Left forelimb (tissue), 1 donor: ENCODE results near the gene CYP1A2.
"Not testable (repeated sequence)": the region's sequence is repeated elsewhere in the genome, so short reads cannot be mapped to it uniquely, and the experiment has no call there.

Experiments
- DNase-seq: peaks from one replicate; pipeline ENCODE4 v3.0.0-alpha.2; 2018; ENCODE audit warnings: low spot score

The CYP1A2 gene

DNA sequence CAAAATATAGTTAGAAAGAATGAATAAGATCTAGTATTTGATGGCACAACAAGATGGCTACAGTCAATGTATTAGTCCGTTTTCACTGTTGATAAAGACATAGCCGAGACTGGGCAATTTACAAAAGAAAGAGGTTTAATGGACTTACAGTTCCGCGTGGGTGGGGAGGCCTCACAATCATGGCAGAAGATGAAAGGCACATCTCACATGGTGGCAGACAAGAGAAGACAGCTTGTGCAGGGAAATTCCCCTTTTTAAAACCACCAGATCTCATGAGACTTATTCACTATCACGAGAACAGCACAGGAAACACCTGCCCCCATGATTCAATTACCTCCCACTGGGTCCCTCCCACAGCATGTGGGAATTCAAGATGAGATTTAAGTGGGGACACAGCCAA is 10.4 kb upstream of the CYP1A2 start:
- not testable (repeated sequence) for DNase-seq

DNA sequence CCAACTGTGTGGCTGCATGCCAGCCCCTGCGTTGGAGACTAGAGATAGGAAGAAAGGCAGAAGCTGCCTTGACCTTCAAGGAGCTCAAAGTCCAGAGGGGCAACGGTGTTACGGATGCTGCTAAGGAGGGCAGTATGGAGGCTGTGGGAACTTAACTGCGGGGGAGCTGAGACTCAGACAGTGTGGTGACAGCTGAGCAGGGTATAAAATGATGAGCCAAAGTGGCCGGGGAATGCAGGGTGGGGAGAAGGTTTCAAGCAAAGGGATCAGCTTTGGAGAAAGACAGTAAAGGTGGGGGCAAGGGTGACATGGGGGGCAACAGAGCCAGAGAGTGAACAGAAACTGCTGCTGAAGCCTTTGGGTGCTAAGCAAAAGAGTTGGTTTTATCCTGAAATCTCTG is 6.2 kb upstream of the CYP1A2 start:
- DNase-seq = no peak

DNA sequence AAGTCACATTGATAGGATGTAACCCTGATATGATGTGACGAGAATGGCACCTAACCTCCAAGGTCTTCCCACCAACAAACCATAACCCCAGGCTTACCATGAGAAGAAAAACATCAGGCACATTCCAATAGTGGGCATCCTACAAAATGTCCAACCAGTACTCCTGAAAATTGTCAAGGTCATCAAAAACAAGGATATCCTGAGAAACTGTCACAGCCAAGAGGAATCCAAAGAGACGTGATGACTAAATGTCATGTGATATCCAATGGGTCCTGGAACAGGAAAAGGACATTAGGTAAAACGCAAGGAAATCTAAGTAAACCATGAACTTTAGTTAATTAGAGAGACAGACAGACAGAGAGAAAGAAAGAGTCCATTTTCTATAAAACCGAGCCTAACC is 2.3 kb upstream of the CYP1A2 start:
- no peak for DNase-seq

DNA sequence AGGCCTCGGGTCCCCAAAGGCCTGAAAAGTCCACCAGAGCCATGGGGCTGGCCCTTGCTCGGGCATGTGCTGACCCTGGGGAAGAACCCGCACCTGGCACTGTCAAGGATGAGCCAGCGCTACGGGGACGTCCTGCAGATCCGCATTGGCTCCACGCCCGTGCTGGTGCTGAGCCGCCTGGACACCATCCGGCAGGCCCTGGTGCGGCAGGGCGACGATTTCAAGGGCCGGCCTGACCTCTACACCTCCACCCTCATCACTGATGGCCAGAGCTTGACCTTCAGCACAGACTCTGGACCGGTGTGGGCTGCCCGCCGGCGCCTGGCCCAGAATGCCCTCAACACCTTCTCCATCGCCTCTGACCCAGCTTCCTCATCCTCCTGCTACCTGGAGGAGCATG is 1.2 kb downstream of the CYP1A2 start:
- no peak for DNase-seq

DNA sequence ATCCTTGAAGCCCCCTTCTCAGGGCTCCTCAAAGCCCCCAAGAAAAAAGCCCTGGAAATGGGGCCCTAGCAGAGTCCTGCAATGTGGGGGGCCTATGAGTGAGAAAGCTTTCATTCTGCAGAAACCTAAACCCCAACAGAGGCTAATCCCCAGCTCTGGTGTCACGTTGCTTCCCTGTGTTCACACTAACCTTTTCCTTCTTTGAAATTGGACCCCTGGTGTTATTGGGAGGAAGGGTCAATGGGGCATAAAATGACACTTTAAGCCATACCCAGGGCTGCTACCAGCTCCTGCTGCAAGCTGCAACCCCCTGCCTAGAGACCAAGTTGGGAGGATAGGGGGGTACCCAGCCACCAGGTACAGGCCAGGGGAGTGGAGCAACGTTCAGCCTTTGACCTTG is 2.1 kb downstream of the CYP1A2 start:
- no peak for DNase-seq

DNA sequence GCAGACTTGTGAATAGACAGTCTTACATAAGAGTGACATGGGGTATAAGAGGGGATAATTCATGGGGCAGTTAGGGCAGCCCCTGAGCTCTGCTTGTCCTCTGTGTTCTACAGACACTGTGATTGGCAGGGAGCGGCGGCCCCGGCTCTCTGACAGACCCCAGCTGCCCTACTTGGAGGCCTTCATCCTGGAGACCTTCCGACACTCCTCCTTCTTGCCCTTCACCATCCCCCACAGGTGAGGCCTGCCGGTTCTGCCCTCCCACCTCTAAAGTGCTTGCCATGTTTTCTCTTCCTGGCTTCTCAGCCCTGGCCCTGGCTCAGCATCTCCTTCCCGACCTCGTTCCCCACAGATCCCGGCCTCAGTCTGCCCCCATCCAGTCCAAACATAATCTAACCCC is 3.4 kb downstream of the CYP1A2 start:
- no peak for DNase-seq

DNA sequence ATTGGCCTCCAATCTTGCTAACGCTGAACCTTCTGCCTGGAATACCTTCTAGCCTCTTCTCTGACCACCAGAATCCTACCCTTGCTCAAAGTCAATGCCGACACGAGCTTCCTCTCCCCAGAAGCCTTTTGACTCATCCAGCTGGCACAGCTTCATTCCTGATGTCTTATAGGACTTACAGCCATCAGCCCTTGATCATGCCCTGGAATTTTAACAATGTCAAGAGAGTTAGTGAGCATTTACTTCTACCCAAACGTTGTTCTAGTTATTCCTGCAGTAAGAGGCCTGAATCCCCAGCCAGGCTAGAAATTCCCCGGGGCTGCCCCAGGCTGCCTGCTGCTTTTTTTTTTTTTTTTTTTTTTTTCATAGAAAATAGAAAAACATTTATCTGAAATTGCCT is 3.9 kb downstream of the CYP1A2 start:
- no peak for DNase-seq

DNA sequence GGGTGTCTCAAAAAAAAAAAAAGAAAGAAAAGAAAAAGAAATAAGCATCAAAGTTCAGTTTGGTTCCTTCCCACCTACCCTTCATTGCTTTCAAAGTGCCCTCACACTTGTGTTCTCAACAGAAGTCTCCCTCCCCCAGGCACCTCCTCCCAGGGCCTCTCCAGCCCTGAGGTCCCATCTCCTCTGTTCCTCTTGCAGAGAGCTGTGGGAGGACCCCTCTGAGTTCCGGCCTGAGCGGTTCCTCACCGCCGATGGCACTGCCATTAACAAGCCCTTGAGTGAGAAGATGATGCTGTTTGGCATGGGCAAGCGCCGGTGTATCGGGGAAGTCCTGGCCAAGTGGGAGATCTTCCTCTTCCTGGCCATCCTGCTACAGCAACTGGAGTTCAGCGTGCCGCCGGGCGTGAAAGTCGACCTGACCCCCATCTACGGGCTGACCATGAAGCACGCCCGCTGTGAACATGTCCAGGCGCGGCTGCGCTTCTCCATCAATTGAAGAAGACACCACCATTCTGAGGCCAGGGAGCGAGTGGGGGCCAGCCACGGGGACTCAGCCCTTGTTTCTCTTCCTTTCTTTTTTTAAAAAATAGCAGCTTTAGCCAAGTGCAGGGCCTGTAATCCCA is 6.1 kb downstream of the CYP1A2 start:
- no peak for DNase-seq

DNA sequence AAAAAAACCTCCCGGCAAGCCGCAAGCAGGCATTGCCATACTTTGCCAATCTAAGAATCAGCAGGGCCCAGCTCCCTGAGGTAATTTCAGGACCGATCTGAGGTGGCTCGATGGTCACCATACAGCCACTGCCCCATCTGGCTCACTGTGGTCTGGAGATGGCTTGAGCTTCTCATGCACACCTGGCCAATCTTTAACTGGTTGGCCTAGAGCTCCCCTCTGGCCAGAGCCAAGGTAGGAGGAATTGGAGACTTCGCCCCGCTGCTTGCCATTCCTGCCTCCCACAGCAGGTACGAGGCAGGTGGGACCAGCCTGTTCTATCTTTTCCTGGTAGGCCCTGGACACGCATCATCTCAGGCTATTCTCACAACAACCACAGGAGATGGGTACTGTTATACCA is 10.1 kb downstream of the CYP1A2 start:
- DNase-seq = no peak

DNA sequence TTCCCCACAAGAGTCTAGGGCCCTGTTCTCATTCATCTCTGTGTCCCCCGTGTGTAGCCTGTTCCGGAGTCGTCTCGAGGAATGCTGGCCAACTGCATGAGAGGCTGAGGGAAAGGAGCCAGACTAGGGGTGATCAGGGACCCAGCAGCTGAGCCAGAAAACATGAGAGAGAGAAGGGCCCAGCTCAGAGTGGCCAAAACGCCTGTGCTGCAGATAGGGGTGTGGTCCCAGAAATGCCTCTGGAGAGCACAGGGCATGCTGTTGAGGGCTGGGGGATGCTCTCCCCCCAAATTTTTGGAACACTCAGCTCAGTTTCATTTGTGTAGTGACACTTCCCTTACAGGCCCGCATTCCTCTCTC is 14.1 kb downstream of the CYP1A2 start:
- no peak for DNase-seq

DNA sequence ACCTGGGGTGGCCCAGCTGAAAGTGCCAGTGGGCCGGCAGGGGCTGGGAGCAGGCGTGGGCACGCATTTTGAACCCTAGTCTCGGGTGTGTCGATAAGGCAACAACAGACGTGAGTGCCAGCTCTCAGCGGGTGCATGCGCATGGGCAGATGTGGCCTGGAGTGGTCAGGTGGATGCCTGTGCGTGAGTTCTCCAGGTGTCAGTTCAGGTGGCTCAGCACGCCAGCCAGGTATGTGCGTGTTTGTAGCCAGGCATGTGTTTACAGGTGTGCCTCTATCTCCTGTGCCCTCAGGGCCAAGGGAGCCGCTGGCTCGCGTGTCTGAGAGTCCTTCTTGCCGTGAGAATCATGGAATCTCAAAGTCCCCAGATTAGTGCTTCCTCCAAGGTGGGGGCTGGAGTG is 14.8 kb downstream of the CYP1A2 start:
- no peak for DNase-seq

DNA sequence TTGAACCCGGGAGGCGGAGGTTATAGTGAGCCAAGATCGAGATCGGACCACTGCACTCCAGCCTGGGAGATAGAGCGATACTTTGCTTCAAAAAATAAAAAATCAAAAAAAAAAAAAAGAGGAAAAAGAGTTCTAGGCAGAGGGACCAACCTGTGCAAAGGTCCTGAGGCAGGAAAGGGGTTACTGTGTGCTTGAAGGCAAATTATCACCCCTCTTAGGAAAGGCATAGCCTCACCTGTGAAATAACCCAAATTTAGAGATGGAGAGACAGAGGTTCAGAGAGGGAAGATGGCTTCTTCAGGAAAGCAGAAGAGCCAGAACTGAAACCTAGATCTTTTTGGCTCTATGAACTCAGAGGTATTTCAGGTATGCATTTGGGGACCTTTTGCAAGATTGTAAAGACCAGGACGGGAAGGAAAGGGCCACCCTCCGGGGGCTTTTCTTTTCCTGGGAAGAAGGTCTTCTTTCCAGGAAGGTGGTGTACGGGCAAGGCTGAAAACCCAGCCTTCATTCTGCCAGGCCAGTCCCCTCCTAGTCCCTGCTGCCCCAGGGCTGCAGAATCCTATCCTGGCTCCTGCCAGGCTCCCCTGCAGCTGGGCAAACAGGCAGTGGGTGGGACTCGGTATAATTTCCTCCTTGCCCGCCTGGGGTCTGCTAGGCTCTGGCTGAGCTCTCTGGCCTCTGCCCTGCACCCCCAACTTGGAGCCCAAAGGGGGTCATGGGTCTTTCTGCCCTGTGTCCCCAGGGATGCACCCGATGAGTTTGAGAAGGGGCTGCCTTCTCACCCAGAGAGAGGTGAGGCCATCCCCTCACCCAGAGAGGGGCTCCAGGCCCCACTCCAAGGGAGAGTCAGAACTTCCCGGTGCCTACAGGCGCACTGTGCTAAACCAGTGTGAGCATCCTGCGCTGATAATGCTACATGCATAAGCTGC is 18.8 kb downstream of the CYP1A2 start:
- no peak for DNase-seq

DNA sequence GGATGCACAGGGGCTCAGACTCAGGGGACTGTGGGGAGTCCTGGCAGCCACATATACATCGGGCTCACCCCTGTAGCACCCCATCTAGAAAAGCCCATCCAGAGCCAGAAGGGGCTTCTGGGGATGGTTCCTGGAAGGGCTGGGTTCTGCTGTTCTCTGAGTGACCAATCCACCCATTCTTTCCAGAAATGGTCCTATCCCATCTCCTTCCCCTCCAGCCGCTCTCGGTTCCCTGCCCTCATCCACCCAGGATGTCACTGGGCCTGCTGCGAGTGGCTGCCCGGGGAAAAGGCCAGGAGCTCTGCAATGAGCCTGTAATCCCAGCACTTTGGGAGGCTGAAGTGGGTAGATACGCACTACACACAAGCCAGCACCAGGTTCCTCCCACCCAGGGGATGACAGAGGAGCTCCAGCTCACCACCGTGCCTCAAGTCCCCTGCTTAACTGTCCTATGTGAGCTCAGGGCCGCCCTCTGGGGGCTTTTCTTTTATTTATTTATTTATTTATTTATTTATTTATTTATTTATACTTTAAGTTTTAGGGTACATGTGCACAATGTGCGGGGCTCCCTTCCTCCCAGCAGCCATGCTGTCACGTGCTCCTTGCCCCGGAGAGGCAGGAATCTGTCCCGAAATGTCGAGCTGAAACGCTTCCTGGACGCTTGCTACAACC is 19.6 kb downstream of the CYP1A2 start:
- DNase-seq = no peak

DNA sequence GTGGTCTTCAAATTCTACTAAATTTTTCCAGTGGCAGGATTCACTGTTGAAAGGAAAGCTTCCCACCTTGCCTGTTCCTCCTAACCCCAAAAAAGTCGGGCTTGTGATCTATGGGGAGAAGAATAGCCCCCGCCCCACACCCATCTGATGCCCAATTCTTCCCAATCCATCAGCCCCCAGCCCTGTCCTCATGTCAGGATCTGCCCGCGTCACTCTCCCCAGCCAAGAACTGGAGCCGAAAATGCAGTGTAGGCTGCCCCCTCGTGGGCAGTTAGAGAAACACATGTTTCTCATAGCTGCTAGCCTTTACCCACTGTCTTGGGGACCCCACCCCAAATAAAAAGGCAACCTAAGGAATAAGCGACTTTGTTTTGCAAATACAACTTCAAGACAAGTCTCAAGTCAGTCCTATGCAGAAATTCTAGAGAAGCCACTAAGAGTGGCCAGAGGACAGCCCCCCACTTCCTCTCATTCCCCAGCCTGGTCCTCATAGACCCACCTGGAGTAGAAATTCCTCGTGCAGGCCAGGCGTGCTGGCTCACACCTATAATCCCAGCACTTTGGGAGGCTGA is 20.2 kb downstream of the CYP1A2 start:
- no peak for DNase-seq

DNA sequence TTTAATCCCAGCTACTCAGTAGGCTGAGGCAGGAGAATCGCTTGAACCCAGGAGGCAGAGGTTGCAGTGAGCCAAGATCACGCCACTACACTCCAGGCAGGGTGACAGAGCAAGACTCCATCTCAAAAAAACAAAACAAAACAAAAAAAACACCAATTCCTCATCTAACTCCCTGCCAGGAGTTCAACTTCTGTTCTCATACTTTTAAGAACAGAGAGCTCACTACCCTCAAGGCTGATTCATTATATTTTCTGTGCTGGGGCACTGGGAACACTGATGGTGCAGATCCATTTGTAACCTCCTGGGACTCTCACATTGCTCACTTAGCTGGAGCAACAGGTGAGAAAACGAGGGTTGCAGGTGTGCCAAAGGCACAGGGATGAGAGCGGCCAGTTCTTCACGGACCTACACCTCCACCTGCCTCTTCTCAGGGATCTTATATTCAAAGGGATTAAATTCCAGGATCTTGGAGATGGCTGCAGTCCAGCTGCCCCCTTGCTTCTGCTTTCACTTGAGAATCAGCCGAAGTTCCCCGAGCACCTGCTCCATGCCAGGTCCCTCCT is 20.9 kb downstream of the CYP1A2 start:
- no peak for DNase-seq

DNA sequence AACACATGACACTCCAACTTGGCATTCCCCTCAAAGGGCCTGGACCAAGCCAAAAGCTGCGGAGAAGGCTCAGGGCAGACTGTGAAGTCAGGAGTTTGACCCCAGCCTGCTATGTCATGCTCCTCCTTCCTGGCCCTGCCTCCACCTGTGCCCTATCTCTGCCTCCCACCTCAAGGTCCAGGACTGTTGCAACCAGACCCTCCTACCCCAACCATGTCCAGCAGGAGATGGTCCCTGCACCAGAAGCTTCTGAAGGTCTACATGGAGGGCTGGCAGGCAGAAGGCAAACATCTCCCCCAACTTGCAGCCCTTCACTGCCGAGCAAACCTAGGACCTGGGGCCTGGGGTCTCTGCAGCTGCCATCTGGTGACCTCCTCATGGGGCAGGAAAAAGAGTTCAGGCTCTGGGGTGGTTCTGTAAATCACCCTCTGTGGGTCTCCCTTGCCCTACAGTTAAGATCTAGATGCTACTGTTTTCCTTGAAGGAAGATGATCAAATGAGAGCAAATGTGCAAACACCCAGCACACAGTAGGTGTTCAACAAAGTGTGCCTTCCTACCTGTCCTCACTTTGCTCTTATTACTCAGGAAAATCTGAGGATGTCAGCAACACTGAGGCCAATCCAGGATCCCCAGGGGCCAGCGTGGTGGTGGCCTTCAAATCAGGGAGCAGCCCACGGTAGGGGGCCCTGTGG is 21.7 kb downstream of the CYP1A2 start:
- DNase-seq = no peak

DNA sequence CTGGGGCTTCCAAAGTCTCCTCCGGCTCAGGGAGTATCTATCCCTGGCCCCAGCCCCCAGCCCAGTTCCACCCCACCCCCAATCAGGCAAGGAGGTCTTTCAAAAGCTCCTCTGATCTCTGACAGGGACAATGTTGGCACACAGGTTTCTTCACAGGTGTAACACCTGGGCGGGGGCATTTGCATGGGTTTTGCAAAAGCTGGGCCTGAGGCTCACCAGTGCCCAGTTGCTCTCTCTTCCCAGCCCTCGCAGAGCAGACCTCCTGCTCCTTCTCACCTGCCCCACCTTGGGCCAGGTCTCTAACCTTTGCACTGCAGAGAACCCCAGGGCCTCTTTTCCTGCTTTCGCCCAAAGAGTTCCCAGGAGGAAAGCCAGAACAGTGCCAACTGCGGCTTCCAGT is 24.7 kb downstream of the CYP1A2 start:
- no peak for DNase-seq

DNA sequence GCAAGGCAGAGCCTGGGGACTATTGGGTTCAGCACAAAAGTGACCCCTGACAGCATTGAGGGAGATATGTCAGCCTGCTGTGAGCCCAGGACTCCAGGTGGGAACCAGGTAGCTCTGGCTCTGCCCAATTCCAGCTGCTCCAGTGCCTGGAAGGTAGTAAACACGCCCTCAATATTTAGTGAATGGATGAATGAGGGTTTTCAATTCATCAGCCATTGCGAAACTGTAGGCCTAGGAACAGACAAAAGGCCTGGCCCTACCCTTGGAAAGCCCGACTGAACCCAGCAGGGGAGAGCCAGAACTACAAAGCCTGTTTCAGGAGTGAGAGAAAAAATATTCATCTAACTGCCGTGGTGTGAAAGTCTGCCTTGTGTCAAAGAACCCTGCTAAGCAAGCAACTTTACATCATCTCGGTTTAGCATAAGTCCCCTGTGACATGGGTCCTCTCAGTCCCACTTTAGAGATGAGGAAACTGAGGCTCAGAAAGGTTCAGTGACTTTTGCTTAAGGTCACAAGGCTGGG is 25.1 kb downstream of the CYP1A2 start:
- DNase-seq = no peak

DNA sequence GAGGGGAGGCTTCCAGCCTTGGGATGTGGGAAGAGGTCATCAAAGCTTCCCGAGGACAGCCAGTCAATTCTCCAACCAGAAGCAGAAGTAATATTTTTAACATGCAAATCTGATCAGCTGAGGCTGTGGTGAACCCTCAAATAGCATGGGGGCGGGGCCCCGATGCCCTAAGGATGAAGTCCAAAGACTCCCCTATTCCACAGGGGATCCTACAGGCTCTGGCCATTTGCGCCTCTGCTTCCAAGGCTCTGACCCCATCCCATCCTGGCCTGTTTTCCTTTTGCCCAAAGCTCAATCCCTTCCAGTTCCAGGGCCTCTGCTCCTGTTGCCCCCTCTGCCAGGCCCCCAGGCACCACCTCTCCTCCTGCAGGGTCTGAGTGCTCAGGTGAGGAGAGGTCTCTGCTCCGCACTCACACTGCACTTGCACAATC is 26.5 kb downstream of the CYP1A2 start:
- DNase-seq = no peak

DNA sequence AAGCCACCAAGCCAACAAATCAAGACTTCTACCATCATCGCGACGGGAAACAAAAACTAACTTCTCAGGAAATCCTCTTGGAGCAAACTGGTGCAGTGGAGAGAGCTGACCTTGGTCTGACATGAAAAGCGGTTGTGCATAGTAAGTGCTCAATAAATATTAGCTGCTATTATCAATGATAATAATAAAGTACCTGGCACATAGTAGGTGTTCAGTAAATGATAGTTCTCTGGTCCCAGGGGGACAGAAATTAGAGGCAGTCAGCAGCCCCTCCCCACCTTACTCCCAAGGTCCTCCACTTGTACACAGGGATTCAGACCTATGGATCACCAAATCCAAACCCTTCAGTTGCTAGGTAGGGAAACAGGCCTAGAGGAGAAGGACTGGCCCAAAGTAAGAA is 27.2 kb downstream of the CYP1A2 start:
- DNase-seq = no peak
